Tibial nerve (tissue), 3 donors: ENCODE measurements around the gene TMEM242.

Source experiments
- CTCF ChIP-seq, 5 experiments: fragments of 200-600 bp in 3 of 5; fragments of 450-650 bp in 2 of 5; sonication (generic) in 3 of 5; IDR thresholded peaks; one replicate each; pipeline ENCODE4 v1.5.1; 2016 to 2019; ENCODE audit warnings: antibody characterized with exemption in 5 of 5, mild to moderate bottlenecking in 3 of 5, moderate library complexity in 2 of 5
- POLR2A ChIP-seq, 2 donors: fragments of 450-650 bp; IDR thresholded peaks; one replicate each; pipeline ENCODE4 v1.6.1; 2017; ENCODE audit warnings: antibody characterized with exemption in 2 of 2, mild to moderate bottlenecking in 2 of 2, moderate library complexity in 2 of 2

GRCh38 chr6:157265186-157265585, 58.1 kb downstream of the TMEM242 start:
- TF ChIP-seq CTCF (IDR thresholded peaks at IDR 0.05): no peak
- no peak for TF ChIP-seq POLR2A (IDR thresholded peaks at IDR 0.05)
